H9 (cell line): ENCODE results near the gene ZMYND8. TPM values are rescaled to one million over a fixed set of nuclear protein-coding genes. Genes with fewer than 3 reads are reported as not detected.

Experiments used
- DNase-seq: peaks from one replicate; pipeline ENCODE4 v3.0.0-alpha.2; 2017
- H2AFZ ChIP-seq: one replicate; pipeline ENCODE4 v1.6.1; 2013; ENCODE audit warnings: mild to moderate bottlenecking, low read length, control low read depth, moderate library complexity
- H2AK5ac ChIP-seq: 2 replicates; pipeline ENCODE4 v1.6.1; 2013; ENCODE audit warnings: low read length, control low read depth, mixed read lengths; ENCODE audit not compliant: insufficient read length
- H2BK120ac ChIP-seq: one replicate; pipeline ENCODE4 v1.6.1; 2013; ENCODE audit warnings: low read depth, mild to moderate bottlenecking, low read length, control low read depth, inconsistent platforms; ENCODE audit not compliant: poor library complexity, severe bottlenecking
- H2BK12ac ChIP-seq: 2 replicates; pipeline ENCODE4 v1.6.1; 2013; ENCODE audit warnings: low read length, control low read depth, mixed read lengths, low read depth; ENCODE audit not compliant: insufficient read length
- H2BK15ac ChIP-seq: 2 replicates; pipeline ENCODE4 v1.6.1; 2013; ENCODE audit warnings: low read depth, low read length, control low read depth
- H2BK20ac ChIP-seq: one replicate; pipeline ENCODE4 v1.6.1; 2013; ENCODE audit warnings: low read depth, mild to moderate bottlenecking, low read length, control low read depth, inconsistent platforms; ENCODE audit not compliant: poor library complexity, severe bottlenecking
- H2BK5ac ChIP-seq: 2 replicates; pipeline ENCODE4 v1.6.1; 2013; ENCODE audit warnings: low read length, control low read depth, mixed read lengths; ENCODE audit not compliant: insufficient read length
- H3K14ac ChIP-seq: 2 replicates; pipeline ENCODE4 v1.6.1; 2013; ENCODE audit warnings: low read length, control low read depth; ENCODE audit not compliant: insufficient read depth
- H3K18ac ChIP-seq: 2 replicates; pipeline ENCODE4 v1.6.1; 2013; ENCODE audit warnings: low read depth, mild to moderate bottlenecking, mixed read lengths, low read length, control low read depth; ENCODE audit not compliant: insufficient read length
- H3K23ac ChIP-seq: 2 replicates; pipeline ENCODE4 v1.6.1; 2013; ENCODE audit warnings: low read length, control low read depth, mixed read lengths, low read depth; ENCODE audit not compliant: insufficient read length
- H3K23me2 ChIP-seq: 2 replicates; pipeline ENCODE4 v1.6.1; 2013; ENCODE audit warnings: low read depth, mild to moderate bottlenecking, mixed read lengths, low read length, control low read depth; ENCODE audit not compliant: insufficient read length, poor library complexity, severe bottlenecking
- H3K27ac ChIP-seq: 2 replicates; pipeline ENCODE4 v1.5.1; 2013; ENCODE audit warnings: low read length, control low read depth, mixed read lengths, low read depth; ENCODE audit not compliant: insufficient read length
- H3K27me3 ChIP-seq: 2 replicates; pipeline ENCODE4 v1.6.1; 2013; ENCODE audit warnings: low read length, control low read depth, inconsistent platforms; ENCODE audit not compliant: insufficient read depth
- H3K4ac ChIP-seq: 2 replicates; pipeline ENCODE4 v1.6.1; 2013; ENCODE audit warnings: low read depth, mild to moderate bottlenecking, control low read depth, inconsistent platforms, low read length, moderate library complexity
- H3K4me1 ChIP-seq: 2 replicates; pipeline ENCODE4 v1.6.1; 2013; ENCODE audit warnings: low read length, control low read depth, inconsistent platforms; ENCODE audit not compliant: insufficient read depth
- H3K4me2 ChIP-seq: 2 replicates; pipeline ENCODE4 v1.6.1; 2013; ENCODE audit warnings: low read length, control low read depth, mixed read lengths; ENCODE audit not compliant: insufficient read length, insufficient read depth
- H3K56ac ChIP-seq: 2 replicates; pipeline ENCODE4 v1.6.1; 2013; ENCODE audit warnings: low read depth, mild to moderate bottlenecking, mixed read lengths, low read length, control low read depth; ENCODE audit not compliant: insufficient read length
- H3K79me1 ChIP-seq: 2 replicates; pipeline ENCODE4 v1.6.1; 2013; ENCODE audit warnings: low read depth, mild to moderate bottlenecking, moderate library complexity, low read length, control low read depth, inconsistent platforms; ENCODE audit not compliant: insufficient read depth, poor library complexity, severe bottlenecking
- H3K79me2 ChIP-seq: 2 replicates; pipeline ENCODE4 v1.6.1; 2013; ENCODE audit warnings: low read length, control low read depth, inconsistent platforms; ENCODE audit not compliant: insufficient read depth
- H3K9ac ChIP-seq: 2 replicates; pipeline ENCODE4 v1.6.1; 2013; ENCODE audit warnings: low read length, control low read depth, mixed read lengths; ENCODE audit not compliant: insufficient read length; ENCODE audit errors: extremely low read depth
- H3K9me3 ChIP-seq: one replicate; pipeline ENCODE4 v1.6.1; 2013; ENCODE audit warnings: low read depth, low read length, inconsistent platforms; ENCODE audit not compliant: control insufficient read depth
- H3T11ph ChIP-seq: one replicate; pipeline ENCODE4 v1.6.1; 2013; ENCODE audit warnings: mild to moderate bottlenecking, low read length, control low read depth, inconsistent platforms
- H4K20me1 ChIP-seq: one replicate; pipeline ENCODE4 v1.6.1; 2013; ENCODE audit not compliant: control insufficient read depth, insufficient read length, insufficient read depth
- H4K5ac ChIP-seq: 2 replicates; pipeline ENCODE4 v1.6.1; 2013; ENCODE audit warnings: low read depth, mild to moderate bottlenecking, mixed read lengths, low read length, control low read depth; ENCODE audit not compliant: insufficient read length
- H4K8ac ChIP-seq: replicated peaks from 2 replicates; pipeline ENCODE4 v1.6.1; 2013; ENCODE audit warnings: low read length, control low read depth, mixed read lengths, low read depth; ENCODE audit not compliant: insufficient read length
- H4K91ac ChIP-seq: 2 replicates; pipeline ENCODE4 v1.6.1; 2013; ENCODE audit warnings: low read depth, mild to moderate bottlenecking, moderate library complexity, mixed read lengths, low read length, control low read depth; ENCODE audit not compliant: insufficient read length
- H3K27ac Mint-ChIP-seq, 3 experiments: 2 replicates in 2 of 3; 3 replicates in 1 of 3; pipeline ENCODE4 v1.8.0; 2020 to 2021; ENCODE audit warnings: mixed read lengths in 3 of 3, mild to moderate bottlenecking in 1 of 3, moderate library complexity in 1 of 3
- H3K27me3 Mint-ChIP-seq: 2 replicates; pipeline ENCODE4 v1.8.0; 2021; ENCODE audit warnings: low read depth, mild to moderate bottlenecking, moderate library complexity, mixed read lengths
- H3K36me3 Mint-ChIP-seq, 3 experiments: 2 replicates in 2 of 3; 3 replicates in 1 of 3; pipeline ENCODE4 v1.8.0; 2020 to 2021; ENCODE audit warnings: low read depth in 3 of 3, mixed read lengths in 3 of 3; ENCODE audit not compliant: insufficient read depth in 1 of 3
- H3K4me1 Mint-ChIP-seq, 2 experiments: 2 replicates each; pipeline ENCODE4 v1.8.0; 2020; ENCODE audit warnings: mixed read lengths in 2 of 2
- H3K4me3 Mint-ChIP-seq, 2 experiments: 2 replicates in 1 of 2; 3 replicates in 1 of 2; pipeline ENCODE4 v1.8.0; 2020 to 2021; ENCODE audit warnings: mild to moderate bottlenecking in 2 of 2, mixed read lengths in 2 of 2, moderate library complexity in 1 of 2
- H3K9me3 Mint-ChIP-seq, 2 experiments: 2 replicates in 1 of 2; 3 replicates in 1 of 2; pipeline ENCODE4 v1.8.0; 2020; ENCODE audit warnings: mild to moderate bottlenecking in 2 of 2, mixed read lengths in 2 of 2, moderate library complexity in 1 of 2
- WGBS: extraction: QIAGEN DNeasy Blood & Tissue Kit; methylation state at CpG from one replicate; pipeline ENCODE4 v1.1.7; 2013; ENCODE audit warnings: missing lambda C conversion rate, low lambda C conversion rate, mixed read lengths; ENCODE audit not compliant: insufficient read length; ENCODE audit errors: extremely low coverage; 5-methylcytosine and 5-hydroxymethylcytosine counted together
- total RNA-seq: library from RNA; stranded (reverse); gene quantifications from 2 replicates; pipeline ENCODE4 v1.2.1, GENCODE V29; 2021
- TF ChIP-seq, protein P1 (sequence below): fragments of 200-600 bp; sonication (generic); conservative IDR thresholded peaks from 3 replicates; pipeline ENCODE4 v1.8.0; 2021; ENCODE audit warnings: antibody characterized with exemption, mild to moderate bottlenecking

The ZMYND8 gene
- total RNA-seq, 1 experiment from 2014 or later, result 158 TPM

DNA sequence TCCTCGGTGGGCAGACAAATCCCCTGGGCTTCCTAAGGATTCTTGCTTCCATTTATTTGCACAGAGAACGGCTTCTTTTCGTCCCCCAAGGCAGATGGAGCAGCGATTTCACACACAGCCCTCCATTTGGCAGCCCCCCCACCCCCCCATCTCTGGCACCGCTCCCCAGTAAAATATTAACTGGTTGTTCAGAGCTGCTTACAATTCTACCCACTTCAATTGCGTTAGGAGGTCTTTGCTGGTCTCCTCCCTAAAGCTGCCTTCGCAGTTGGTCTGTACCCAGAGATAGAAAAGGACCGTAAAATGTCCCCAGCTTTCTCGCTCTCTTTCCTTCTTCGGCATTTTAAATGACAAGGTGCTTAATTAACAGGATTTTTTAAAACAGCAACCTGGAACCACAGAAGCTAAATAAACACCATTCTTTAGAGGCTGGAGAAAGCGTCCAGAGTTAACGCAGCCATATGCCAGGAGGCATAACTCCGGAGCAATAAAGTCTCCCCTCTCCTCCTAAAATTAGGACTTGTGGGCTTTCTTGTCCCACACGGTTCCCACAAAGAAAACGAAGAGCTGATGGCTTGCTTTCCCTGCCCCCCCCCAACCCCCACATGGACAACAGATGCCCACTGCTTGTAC is 1.7 kb upstream of the ZMYND8 start:
- TF ChIP-seq, protein P1, sequence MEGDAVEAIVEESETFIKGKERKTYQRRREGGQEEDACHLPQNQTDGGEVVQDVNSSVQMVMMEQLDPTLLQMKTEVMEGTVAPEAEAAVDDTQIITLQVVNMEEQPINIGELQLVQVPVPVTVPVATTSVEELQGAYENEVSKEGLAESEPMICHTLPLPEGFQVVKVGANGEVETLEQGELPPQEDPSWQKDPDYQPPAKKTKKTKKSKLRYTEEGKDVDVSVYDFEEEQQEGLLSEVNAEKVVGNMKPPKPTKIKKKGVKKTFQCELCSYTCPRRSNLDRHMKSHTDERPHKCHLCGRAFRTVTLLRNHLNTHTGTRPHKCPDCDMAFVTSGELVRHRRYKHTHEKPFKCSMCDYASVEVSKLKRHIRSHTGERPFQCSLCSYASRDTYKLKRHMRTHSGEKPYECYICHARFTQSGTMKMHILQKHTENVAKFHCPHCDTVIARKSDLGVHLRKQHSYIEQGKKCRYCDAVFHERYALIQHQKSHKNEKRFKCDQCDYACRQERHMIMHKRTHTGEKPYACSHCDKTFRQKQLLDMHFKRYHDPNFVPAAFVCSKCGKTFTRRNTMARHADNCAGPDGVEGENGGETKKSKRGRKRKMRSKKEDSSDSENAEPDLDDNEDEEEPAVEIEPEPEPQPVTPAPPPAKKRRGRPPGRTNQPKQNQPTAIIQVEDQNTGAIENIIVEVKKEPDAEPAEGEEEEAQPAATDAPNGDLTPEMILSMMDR, result no peak
- H2BK120ac ChIP-seq, result peak overlapping the region; percentile 24
- H3K4me2 ChIP-seq, result no peak overlapping the region
- no peaks in the 10 kb centered on the region; the same call in 1 of the 2 replicates for H3K27me3 Mint-ChIP-seq
- peaks cover 13 to 42% (median 27%) of the 10 kb centered on the region in 3 experiments; a peak in 6 of 7 replicates for H3K36me3 Mint-ChIP-seq
- H4K20me1 ChIP-seq, result no peaks in the 10 kb centered on the region
- H3K4me3 Mint-ChIP-seq, result peak overlapping the region; percentile 44 to 49
- no peak overlapping the region for H3T11ph ChIP-seq
- peak overlapping the region in 1 of 3 experiments; percentile 99; a peak in 6 of 7 replicates for H3K27ac Mint-ChIP-seq
- no peak overlapping the region for H4K8ac ChIP-seq
- peak overlapping the region; percentile 45 for H3K9ac ChIP-seq
- H2AK5ac ChIP-seq, result no peak overlapping the region
- H3K9me3 Mint-ChIP-seq, result no peaks in the 10 kb centered on the region; a peak in 1 of 5 replicates
- WGBS, result no CpG with 5 or more reads among the region's 15 CpGs
- H2AFZ ChIP-seq, result no peak overlapping the region
- H2BK15ac ChIP-seq, result no peak overlapping the region
- no peak for DNase-seq
- peak overlapping the region; percentile 74 for H2BK5ac ChIP-seq
- H3K14ac ChIP-seq, result peak overlapping the region; percentile 79
- H4K5ac ChIP-seq, result peak overlapping the region; percentile 81
- peak overlapping the region; percentile 94 for H3K27ac ChIP-seq
- H3K56ac ChIP-seq, result no peak overlapping the region
- H4K91ac ChIP-seq, result peak overlapping the region; percentile 73
- H2BK12ac ChIP-seq, result peak overlapping the region; percentile 66
- H3K4me1 Mint-ChIP-seq, result peaks cover 9 to 64% of the 10 kb centered on the region in 2 experiments
- peaks cover 2% of the 10 kb centered on the region for H3K79me1 ChIP-seq
- H3K23ac ChIP-seq, result no peak overlapping the region
- H3K18ac ChIP-seq, result peak overlapping the region; percentile 80
- H3K9me3 ChIP-seq, result no peaks in the 10 kb centered on the region
- H3K79me2 ChIP-seq, result peaks cover 56% of the 10 kb centered on the region; the same call in 1 of the 2 replicates
- peak overlapping the region; percentile 14 for H3K4ac ChIP-seq
- no peaks in the 10 kb centered on the region for H3K23me2 ChIP-seq
- no peaks in the 10 kb centered on the region for H3K27me3 ChIP-seq
- no peak overlapping the region for H2BK20ac ChIP-seq
- H3K4me1 ChIP-seq, result peaks cover 48% of the 10 kb centered on the region
